Kidney capillary endothelial cell (primary cell): ENCODE results near the gene CTAGE1.
A peak's percentile ranks its signal among the peaks of the same experiment; 100 is the strongest.

Experiments used
- DNase-seq: peaks from one replicate; pipeline ENCODE4 v3.0.0-alpha.2; 2018; ENCODE audit warnings: low spot score

CTAGE1 gene

DNA sequence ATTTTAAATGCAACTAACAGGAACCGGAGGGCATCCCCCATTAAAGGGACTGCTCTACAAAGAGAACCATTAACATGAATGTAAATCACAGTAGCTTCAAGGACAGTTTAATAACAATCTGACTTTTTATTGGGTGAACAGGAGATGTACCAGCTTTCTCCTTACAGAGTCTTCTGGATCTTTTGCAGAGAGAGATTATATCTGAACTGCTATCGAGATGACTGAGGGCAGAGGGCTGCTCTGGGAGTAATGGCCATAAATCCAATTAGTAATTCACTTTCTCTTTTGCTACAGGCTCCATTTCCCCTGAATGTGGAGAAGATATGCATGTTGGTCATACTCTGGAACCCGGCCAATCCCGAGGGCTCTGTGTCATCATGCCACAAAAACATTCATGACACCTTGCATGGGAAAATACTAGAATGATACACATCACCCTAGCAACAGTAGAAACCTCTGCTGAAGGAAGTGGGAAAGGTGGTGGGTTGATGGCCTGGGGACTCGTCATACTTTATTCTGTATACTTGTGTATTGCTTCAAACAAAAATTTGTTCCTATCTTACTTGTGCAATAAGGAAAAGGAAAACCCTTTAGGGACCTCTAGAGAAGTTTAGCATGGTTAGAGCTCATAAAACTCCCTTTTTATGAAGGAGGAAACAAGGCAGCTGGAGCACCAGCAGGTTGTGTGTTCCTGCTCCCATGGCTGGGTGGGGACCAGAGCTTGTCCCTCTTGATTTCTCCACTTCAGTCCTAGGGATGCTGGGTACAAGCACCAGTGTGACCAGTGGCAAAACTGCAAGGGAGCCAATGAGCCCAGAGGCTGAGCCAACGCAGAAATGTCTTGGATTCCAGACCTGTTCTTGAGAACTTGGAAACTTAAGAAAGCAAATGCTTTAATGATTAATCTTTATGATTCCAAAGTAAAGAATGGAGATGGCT, 26.0 kb downstream of the CTAGE1 start:
- peak; percentile 97 for DNase-seq

DNA sequence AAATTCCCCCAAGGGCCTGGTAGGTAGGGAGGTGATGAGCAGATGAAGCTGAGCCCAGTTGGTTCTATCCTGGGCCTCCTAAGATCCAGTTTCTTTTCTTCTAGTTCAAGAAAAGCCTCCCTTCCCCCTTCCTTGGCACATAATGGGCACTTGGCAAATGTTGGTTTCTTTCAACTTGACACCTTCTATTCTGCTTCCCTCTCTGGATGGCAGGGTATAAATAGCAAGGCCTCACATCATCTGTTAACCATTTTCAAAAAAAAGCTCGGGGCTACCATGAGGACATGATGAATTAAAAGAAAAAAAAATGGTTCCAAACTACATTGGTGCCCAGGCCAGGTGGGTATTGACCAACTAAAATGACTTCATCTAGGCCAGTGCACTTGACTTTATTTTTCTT, 29.9 kb downstream of the CTAGE1 start:
- DNase-seq, result no peak

DNA sequence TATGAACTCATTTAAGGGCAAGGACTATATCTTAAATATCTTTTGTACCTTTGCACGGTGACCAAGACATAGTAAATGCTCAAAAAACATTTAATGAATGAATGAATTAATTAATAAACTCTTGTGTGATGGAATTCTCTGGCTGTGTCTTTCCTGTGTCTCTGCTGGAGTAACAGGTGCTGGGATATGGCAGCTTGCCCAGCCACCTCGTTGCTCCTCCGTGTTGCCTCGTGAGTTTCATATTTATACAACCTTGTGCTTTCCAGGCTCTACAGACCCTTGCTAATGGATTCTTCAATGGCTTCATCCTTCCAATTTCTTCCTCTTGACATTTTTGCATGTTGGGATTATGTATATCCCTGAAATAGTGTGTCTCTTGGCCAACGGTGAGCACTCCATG, 30.4 kb downstream of the CTAGE1 start:
- DNase-seq, result no peak

DNA sequence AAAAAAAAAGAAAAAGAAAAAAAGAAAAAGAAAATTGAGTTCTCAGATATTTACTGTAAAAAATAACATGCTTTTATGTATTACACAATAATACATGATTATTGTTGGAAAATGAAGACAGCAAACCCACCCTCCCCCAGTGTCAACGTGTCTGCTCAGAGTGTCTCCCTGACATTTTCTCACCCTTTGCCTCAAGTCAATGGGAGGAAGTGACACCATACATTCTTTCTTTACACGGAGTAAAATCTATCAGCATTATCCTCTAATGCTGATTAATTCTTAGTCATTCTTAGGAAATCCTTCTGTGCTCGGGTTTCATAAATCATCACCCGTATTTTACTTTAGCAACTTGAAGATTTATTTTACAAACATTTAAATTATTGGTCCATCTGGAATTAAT, 32.0 kb downstream of the CTAGE1 start:
- peak; percentile 95 for DNase-seq

DNA sequence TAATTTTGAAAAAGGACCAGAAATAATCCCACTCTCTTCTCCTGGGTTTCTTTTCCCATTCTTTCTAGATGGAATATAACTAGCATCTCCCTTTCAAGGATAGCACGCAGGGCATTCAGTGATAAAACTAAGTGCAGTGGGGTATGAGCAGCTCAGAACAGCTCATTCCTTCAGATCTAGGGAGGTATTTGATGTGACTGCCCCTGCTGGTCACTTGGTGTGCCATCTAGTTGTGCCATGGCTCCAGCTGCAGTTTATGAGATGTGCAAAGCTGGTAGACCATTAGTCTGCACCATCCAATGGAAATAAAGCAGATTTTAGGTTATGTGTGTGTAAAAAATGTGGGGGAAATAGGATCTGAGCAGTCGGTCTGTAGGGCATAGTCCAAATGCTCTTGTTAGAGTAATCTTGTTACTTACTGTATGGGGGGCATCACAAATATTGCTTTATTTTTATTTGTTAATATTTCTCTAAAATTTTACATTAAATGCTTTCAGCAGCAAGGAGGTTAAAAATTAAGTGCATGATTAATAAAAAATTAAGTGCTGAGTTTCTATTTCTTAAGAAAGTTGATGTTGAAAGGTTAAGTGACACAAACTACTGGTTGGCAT, 38.9 kb downstream of the CTAGE1 start:
- peak; percentile 33 for DNase-seq

DNA sequence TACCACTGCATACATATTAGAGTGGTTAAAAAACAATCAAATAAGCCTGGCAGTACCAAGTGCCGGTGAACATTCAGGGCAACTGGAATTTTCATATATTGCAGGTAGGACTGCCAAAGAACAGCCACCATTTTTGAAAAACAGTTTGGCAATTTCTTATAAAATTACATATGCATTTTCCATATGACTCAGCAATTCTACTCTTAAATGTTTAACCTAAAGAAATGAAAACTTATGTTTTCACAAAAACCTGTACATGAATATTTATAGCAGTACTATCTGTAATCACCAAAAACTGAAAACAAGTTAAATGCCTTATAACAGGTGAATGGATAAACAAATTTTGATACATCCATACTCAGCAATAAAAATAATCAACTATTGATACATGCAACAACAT, 39.9 kb downstream of the CTAGE1 start:
- no peak for DNase-seq

DNA sequence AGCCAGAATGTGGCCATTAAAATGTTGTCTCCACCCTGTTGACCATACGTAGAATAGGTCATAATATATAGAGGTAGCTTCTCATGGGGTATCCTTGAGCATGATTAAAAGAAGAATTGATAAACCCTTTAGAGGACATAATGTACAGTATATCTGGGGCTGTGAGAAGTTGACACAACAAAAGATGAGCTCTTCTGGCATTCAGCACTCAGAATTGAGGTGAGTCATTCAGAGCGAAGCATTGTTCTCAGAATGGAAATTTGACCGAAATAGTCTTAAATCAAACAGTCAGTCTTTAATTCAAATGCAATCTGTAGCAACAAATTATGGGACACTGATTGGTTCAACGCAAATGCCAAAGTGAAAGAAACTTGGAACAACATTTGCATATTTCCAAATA, 47.3 kb downstream of the CTAGE1 start:
- DNase-seq, result no peak

DNA sequence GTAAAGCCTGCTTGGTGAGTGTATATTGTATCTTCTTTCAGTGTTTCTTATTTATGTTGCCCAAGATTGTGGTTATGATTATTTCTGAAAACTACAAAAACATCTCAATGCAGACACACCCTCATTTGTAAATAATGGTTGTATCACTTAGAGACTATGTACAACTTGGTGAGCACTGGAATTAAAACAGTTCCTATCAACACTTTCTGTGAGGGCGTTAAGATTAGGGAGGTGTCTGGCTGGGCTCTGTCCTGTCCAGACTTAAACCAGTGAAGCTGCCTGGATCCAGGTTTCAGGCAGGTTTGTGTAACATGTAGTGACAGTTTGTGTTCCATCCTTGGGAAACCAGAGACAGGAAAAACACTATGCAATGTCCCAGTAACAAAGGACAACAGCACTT, 49.7 kb downstream of the CTAGE1 start:
- DNase-seq, result no peak

DNA sequence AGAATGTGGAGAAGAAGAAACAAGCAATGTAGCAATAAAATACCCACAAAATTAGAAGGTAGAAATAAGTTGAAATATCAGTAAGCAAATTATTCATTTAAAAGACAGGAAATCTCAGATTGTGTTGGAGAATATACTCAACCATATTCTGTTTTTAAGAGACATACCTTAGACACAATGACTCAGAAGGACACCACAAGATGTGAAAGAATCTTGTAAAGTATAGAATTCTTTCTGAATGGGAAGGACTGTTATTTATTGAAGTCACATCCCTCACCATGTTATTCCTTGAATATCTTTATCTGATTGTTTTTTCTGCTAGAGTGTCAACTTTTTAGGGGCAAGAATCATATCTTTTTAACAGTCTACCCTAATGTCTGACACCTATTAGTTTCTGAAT, 50.4 kb downstream of the CTAGE1 start:
- no peak for DNase-seq

DNA sequence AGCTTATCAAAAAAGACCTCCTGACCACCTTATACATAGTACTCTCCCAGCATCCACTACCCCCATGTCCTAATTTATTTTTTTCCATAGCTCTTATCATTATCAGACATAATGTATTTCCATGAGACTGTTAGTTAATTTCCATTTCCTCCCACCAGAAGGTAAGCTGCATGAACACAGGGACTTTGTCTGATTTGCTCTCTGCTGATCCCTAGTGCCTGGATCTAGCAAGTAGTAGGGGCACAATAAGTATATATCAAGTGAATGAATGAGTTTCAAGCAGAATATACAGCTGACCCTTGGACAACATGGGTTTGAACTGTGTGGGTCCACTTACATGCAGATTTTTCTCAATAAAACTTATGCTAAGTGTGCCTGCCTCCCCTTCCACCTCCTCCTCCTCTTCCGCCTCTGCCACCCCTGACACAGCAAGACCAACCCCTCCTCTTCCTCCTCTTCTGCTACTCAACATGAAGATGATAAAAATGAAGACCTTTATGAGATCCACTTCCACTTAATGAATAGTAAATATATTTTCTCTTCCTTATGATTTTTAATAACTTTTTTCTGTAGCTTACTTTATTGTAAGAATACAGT, 53.8 kb downstream of the CTAGE1 start:
- DNase-seq, result no peak
